C1 segment of cervical spinal cord (tissue), 14 donors: ENCODE data around the gene UGT1A6.
"Not testable (repeated sequence)": the region's sequence is repeated elsewhere in the genome, so short reads cannot be mapped to it uniquely, and the experiment has no call there.

Experiments used
- DNase-seq, 14 donors: peaks; one replicate each; lab custom pipeline; 2025; lab: John Stamatoyannopoulos, UW

The UGT1A6 gene

GRCh38 chr2:233692648-233693047, at the start of gene UGT1A6:
Gene UGT1A6 (plus strand): TSS chr2:233692890. CDS start chr2:233693005, 115 bp downstream.
- no peak for DNase-seq

- DNase-seq = no peak
Measured at GRCh38 chr2:233643128-233643527, 49.6 kb upstream of the UGT1A6 start.

- not testable (repeated sequence) for DNase-seq
Measured at GRCh38 chr2:233646033-233646432, 46.7 kb upstream of the UGT1A6 start.

DNA sequence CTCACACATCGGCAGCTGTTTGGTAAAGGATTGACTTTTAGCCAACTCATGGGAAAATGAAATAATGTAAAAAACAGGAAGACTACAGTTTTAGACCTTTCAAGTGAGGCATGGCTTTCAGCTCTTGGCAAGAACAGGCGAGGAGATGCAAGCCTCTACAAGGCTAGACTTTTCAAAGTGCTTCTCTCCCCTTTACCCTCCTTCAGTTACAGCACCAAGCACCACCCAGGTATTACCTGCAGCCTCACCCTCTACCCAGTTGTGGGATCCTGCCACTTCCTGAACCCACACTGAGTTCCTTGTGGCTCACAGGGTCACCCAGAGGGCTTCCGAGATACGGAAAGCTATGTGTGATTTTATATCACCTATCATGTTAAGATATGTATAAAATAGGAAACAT, 41.7 kb upstream of the UGT1A6 start:
- no peak for DNase-seq

DNA sequence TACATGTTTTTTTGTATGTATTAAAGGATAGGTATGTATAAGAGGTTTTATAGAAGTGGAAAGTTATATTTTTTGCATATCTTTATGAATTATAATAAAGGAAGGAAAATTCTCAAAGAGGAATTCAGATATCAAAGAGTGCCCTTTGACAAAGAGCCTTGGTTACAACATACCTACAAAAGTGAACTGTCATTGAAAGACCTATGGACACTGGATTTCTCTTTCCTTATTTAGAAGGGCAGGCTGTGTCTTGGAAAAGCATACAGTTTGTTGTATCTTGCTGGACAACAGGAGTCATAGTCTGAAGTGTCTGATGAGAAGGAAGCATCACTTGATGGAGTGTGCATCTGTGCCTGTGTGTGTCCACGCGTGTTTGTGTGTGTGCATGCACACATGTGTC, 41.3 kb upstream of the UGT1A6 start:
- DNase-seq = no peak

DNA sequence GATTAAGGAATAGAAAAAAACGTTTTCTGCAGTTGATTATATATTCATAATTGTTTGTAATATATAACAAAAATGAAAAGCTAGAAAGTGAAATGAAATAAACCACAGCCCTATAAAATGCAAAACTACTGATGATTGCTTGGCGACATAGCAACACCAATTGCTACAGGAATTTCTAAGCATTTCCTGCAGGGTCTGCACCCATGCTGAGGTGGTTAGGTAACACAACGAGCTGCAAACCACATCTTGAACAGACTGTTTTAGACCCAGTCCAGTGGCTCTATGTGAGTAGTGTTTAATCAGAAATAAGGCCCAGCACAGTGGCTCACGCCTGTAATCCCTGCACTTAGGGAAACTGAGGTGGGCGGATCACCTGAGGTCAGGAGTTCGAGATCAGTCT, 38.2 kb upstream of the UGT1A6 start:
- no peak for DNase-seq

DNA sequence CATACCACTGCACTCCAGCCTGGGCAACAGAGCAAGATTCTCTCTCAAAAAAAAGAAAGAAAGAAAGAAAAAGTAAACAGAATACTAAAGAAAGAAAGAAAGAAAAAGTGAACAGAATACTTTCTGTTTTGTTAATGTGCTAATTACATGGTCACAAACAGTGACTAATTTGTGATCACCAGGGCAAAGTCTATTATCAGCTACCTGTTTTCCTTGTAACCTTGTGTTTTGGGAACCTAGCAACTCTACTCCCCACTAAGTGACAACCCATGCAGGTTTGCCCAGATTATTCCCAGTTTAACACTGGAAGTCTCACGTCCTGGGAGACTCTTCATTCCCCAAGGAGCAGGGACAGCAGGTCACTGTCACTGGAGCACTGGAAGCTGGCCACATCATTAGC, 37.6 kb upstream of the UGT1A6 start:
- no peak for DNase-seq

- DNase-seq = not testable (repeated sequence)
Measured at GRCh38 chr2:233655943-233656342, 36.7 kb upstream of the UGT1A6 start.

DNA sequence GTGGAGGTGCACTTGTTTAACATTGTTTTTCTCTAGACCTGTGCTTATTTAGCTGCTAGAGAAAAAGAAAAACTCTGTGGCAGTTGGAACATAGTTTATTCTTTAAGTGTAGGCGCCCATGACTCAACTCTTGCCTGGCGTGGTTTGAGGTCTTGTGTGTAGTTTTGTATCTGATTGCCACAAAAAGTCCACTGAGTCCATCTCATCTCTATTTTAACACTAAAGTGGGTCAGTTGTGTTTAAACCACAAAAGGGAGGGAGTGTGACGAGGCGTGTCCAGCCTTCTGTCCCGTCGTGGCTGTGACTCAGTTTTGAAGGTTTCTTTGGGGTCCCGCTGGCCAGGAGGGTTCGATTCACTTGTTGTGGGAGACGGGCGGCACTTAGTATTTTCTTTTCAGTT, 36.2 kb upstream of the UGT1A6 start:
- no peak for DNase-seq

DNA sequence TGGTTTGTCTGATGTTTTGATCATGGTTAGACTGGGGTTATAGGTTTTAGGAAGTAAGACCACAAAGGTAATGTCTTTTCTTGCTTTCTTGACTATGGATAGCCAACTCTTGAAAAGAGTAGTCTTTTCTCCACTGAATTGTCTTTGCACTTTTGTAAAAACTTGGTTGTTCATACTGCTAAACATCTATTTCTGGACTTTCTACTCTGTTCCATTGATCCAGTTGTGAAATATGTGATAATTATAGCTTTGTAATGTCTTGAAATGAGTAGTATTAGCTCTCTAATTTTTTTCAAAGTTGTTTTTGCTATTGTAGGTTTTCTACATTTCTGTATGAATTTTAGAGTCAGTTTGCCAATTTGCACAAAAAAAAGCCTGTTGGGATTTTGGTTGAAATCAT, 34.1 kb upstream of the UGT1A6 start:
- no peak for DNase-seq

DNA sequence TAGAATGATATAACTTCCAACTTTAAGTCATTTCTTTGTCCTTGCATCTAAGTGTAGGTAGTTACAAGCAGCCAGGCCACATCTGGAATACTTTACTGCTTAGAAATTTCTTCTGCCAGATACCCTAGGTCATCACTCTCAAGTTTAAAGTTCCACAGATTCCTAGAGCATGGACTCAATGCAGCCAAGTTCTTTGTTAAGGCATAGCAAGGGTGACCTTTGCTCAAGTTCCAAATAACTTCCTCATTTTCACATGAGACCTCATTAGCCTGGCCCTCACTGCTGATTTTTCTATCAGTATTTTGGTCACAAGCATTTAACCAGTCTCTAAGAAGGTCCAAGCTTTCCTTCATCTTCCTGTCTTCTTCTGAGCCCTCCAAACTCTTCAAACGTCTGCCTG, 28.8 kb upstream of the UGT1A6 start:
- DNase-seq = no peak

DNA sequence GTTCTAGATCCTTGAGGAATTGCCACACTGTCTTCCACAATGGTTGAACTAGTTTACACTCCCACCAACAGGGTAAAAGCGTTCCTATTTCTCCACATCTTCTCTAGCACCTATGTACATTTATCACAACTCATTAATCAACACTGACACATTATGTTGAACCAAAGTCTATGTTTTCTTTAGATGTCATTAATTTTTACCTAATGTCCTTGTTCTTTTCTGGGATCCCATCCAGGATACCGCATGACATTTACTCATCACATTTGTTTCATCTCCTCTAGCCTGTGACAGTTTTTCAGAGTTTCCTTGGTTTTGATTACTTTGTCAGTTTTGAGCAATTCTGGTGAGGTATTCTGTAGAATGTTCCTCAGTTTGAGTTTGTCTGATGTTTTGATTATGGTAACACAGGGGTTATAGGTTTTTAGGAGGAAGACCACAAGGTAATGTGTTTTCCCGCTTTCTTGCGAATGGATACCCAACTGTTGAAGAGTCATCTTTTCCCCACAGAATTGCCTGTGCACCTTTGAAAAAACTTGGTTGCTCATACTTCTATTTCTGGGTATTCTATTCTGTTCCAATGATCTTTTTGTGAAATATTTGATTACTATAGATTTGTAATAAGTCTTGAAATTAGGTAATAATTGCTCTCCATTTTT, 24.0 kb upstream of the UGT1A6 start:
- DNase-seq = no peak

- DNase-seq = no peak
Measured at GRCh38 chr2:233671290-233672161, 21.2 kb upstream of the UGT1A6 start, which contains the start of gene UGT1A9. Gene UGT1A9 (plus strand): TSS chr2:233671898. CDS start chr2:233671935, 37 bp downstream.

GRCh38 chr2:233672886-233673285, 19.8 kb upstream of the UGT1A6 start:
- DNase-seq = no peak

- no peak for DNase-seq
Measured at GRCh38 chr2:233673896-233674295, 18.8 kb upstream of the UGT1A6 start.

GRCh38 chr2:233674314-233674713, 18.4 kb upstream of the UGT1A6 start:
- DNase-seq = no peak

DNA sequence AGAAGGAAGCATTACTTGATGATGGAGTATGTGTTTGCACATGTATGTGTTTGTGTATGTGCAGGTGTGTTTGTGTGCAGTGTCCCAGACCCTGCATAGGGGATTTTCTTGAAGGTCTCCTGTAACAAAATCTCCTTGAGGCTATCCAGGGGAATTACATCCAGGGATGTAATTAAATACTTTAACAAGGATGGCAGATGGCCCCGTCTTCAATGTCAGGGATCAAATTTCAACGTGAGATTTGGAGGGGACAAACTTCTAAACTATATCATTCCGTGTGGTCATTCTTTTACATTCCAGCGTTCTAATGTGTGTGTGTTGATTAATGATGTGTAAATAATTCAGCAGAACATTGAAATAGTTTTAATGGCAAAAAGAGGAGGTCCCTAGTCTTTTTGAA, 17.7 kb upstream of the UGT1A6 start:
- DNase-seq = no peak

DNA sequence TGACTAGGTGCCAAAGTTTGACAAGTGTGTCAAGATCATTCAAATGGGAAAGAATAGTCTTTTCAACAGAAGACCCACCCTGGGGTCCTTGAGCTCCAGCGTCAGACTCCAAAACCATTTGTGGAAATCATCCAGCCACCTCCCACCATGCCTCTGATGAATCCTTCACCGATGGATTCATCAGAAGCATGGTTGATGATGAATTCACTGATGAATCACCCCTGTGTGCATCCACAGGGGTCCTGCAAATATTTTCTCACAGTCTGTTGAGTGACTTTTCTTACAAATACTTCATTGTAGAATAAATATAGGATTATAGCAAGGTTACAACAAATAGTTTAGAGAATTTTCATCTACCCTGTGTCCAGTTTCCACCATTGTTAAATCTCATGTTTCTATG, 16.6 kb upstream of the UGT1A6 start:
- DNase-seq = no peak

GRCh38 chr2:233679196-233679595, 13.5 kb upstream of the UGT1A6 start:
- DNase-seq = no peak

DNA sequence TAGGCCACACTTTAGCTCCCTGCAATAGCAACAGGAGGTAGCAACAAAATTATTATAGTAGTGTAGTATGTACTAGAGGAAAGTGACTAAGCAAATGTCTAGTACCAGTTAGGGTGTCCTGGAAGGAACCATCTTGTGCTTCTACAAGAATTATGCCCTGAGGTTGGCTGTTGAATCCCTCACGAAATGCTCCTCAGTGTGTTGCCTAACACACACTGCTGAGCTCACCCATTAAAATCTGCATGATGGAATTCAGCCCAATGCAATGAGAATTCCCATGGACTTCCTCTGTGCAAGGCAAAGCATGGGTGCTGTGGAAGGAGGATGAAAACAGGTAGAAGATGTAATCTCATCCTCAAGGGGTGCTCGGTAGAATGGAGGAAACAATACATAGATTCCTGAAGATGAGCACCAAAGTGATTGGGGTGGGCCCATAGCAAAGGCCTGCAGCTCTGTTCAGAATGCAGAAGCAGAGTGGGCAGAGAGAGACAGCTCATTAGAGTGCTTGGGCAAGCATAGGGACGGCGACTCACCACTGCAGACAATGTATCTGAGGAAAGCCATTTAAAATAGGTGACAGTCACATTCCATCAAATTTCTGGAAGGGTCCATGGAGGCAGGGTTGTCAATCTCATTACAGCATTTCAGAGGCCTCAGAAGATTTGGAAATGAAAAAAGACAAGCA, 12.2 kb upstream of the UGT1A6 start:
- DNase-seq = no peak

- no peak for DNase-seq
Measured at GRCh38 chr2:233681521-233682099, 11.1 kb upstream of the UGT1A6 start, which contains the start of gene UGT1A7. Gene UGT1A7 (plus strand): TSS chr2:233681901. CDS start chr2:233681938, 37 bp downstream.

DNA sequence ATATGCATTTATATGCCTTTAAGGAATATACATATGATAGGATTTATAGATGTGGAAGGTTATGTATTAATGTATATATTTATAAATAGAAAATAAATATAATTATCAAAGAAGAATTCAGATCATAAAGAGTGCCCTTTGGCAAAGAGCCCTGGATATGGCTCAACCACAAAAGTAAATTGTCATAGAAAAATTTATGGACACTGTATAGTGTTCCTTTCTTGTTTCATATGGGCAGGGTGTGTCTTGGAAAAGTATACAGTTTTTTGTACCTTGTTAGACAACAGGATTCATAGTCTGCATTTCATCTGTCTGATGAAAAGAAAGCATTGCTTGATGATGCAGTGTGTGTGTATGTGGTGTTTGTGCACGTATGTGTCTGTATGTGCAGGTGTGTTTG, 8.1 kb upstream of the UGT1A6 start:
- no peak for DNase-seq
